ENCODE data around the gene KRTCAP3. TPM values are rescaled to one million over a fixed set of nuclear protein-coding genes. Genes with fewer than 3 reads are reported as not detected.

Gene KRTCAP3
- total and polyA plus RNA-seq, 9 of the 15 experiments (the other 6 are each of a cell fraction or from before 2014, with no cell fraction given), result 0.24 to 1.4 (median 0.73) TPM

DNA sequence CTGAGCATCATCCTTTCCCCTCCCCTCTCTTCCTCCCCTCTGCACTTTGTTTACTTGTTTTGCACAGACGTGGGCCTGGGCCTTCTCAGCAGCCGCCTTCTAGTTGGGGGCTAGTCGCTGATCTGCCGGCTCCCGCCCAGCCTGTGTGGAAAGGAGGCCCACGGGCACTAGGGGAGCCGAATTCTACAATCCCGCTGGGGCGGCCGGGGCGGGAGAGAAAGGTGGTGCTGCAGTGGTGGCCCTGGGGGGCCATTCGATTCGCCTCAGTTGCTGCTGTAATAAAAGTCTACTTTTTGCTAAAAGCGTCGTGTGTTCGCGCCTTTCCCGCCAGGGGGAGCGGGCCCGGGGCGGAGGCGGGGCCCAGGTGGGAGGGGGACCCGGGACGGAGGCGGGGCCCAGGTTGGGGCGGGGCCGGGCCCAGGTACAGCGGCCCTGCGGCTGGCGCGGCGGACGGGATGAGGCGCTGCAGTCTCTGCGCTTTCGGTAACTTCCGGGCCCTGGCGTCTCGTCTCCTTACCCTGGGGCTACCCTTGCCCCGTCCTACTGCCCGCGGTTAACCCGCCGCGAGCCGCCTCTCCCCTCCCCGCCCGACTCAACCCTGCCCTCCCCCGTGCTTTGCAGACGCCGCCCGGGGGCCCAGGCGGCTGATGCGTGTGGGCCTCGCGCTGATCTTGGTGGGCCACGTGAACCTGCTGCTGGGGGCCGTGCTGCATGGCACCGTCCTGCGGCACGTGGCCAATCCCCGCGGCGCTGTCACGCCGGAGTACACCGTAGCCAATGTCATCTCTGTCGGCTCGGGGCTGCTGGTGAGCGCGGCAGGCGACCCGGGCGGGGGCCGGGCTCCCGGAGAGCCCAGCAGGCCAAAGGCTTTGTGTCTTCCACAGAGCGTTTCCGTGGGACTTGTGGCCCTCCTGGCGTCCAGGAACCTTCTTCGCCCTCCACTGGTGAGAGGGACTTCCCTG, at the start of gene KRTCAP3 (continued):
- TF ChIP-seq, protein P1, sequence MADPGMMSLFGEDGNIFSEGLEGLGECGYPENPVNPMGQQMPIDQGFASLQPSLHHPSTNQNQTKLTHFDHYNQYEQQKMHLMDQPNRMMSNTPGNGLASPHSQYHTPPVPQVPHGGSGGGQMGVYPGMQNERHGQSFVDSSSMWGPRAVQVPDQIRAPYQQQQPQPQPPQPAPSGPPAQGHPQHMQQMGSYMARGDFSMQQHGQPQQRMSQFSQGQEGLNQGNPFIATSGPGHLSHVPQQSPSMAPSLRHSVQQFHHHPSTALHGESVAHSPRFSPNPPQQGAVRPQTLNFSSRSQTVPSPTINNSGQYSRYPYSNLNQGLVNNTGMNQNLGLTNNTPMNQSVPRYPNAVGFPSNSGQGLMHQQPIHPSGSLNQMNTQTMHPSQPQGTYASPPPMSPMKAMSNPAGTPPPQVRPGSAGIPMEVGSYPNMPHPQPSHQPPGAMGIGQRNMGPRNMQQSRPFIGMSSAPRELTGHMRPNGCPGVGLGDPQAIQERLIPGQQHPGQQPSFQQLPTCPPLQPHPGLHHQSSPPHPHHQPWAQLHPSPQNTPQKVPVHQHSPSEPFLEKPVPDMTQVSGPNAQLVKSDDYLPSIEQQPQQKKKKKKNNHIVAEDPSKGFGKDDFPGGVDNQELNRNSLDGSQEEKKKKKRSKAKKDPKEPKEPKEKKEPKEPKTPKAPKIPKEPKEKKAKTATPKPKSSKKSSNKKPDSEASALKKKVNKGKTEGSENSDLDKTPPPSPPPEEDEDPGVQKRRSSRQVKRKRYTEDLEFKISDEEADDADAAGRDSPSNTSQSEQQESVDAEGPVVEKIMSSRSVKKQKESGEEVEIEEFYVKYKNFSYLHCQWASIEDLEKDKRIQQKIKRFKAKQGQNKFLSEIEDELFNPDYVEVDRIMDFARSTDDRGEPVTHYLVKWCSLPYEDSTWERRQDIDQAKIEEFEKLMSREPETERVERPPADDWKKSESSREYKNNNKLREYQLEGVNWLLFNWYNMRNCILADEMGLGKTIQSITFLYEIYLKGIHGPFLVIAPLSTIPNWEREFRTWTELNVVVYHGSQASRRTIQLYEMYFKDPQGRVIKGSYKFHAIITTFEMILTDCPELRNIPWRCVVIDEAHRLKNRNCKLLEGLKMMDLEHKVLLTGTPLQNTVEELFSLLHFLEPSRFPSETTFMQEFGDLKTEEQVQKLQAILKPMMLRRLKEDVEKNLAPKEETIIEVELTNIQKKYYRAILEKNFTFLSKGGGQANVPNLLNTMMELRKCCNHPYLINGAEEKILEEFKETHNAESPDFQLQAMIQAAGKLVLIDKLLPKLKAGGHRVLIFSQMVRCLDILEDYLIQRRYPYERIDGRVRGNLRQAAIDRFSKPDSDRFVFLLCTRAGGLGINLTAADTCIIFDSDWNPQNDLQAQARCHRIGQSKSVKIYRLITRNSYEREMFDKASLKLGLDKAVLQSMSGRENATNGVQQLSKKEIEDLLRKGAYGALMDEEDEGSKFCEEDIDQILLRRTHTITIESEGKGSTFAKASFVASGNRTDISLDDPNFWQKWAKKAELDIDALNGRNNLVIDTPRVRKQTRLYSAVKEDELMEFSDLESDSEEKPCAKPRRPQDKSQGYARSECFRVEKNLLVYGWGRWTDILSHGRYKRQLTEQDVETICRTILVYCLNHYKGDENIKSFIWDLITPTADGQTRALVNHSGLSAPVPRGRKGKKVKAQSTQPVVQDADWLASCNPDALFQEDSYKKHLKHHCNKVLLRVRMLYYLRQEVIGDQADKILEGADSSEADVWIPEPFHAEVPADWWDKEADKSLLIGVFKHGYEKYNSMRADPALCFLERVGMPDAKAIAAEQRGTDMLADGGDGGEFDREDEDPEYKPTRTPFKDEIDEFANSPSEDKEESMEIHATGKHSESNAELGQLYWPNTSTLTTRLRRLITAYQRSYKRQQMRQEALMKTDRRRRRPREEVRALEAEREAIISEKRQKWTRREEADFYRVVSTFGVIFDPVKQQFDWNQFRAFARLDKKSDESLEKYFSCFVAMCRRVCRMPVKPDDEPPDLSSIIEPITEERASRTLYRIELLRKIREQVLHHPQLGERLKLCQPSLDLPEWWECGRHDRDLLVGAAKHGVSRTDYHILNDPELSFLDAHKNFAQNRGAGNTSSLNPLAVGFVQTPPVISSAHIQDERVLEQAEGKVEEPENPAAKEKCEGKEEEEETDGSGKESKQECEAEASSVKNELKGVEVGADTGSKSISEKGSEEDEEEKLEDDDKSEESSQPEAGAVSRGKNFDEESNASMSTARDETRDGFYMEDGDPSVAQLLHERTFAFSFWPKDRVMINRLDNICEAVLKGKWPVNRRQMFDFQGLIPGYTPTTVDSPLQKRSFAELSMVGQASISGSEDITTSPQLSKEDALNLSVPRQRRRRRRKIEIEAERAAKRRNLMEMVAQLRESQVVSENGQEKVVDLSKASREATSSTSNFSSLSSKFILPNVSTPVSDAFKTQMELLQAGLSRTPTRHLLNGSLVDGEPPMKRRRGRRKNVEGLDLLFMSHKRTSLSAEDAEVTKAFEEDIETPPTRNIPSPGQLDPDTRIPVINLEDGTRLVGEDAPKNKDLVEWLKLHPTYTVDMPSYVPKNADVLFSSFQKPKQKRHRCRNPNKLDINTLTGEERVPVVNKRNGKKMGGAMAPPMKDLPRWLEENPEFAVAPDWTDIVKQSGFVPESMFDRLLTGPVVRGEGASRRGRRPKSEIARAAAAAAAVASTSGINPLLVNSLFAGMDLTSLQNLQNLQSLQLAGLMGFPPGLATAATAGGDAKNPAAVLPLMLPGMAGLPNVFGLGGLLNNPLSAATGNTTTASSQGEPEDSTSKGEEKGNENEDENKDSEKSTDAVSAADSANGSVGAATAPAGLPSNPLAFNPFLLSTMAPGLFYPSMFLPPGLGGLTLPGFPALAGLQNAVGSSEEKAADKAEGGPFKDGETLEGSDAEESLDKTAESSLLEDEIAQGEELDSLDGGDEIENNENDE (IDR thresholded peaks at IDR 0.05; ENCODE audit: low read depth, low read length), result no peak
- TF ChIP-seq FOXA3 (CRISPR knock-in tag; conservative IDR thresholded peaks at IDR 0.05 in 1 of 2, IDR thresholded peaks at IDR 0.05 in 1 of 2) (no peak), FIP1L1 (IDR thresholded peaks at IDR 0.05; ENCODE audit: low read depth, low read length, poor library complexity, severe bottlenecking) (peak; percentile 41), KAT7 (CRISPR knock-in tag; IDR thresholded peaks at IDR 0.05; ENCODE audit: borderline replicate concordance) (no peak), POLR2G (IDR thresholded peaks at IDR 0.05; ENCODE audit: low read depth, low read length) (peak; percentile 72), CCNT2 (IDR thresholded peaks at IDR 0.05; ENCODE audit: borderline replicate concordance, extremely low read depth, insufficient read length, low read depth, low read length) (peak; percentile 14), POLR2B (IDR thresholded peaks at IDR 0.05; ENCODE audit: low read depth, partially characterized antibody) (no peak), ZBTB17 (CRISPR knock-in tag; IDR thresholded peaks at IDR 0.05) (0 out of 2 replicates have a peak, but pooled peaks have one; percentile 21), PCBP1 (IDR thresholded peaks at IDR 0.05; ENCODE audit: low read depth, low read length, poor library complexity, severe bottlenecking) (peak; percentile 52), KDM5B (IDR thresholded peaks at IDR 0.05; ENCODE audit: insufficient replicate concordance, low read depth, low read length) (no peak), TARDBP (IDR thresholded peaks at IDR 0.05) (no peak), PHF21A (IDR thresholded peaks at IDR 0.05; ENCODE audit: borderline replicate concordance, low read depth) (no peak)
- TF ChIP-seq, protein P2, sequence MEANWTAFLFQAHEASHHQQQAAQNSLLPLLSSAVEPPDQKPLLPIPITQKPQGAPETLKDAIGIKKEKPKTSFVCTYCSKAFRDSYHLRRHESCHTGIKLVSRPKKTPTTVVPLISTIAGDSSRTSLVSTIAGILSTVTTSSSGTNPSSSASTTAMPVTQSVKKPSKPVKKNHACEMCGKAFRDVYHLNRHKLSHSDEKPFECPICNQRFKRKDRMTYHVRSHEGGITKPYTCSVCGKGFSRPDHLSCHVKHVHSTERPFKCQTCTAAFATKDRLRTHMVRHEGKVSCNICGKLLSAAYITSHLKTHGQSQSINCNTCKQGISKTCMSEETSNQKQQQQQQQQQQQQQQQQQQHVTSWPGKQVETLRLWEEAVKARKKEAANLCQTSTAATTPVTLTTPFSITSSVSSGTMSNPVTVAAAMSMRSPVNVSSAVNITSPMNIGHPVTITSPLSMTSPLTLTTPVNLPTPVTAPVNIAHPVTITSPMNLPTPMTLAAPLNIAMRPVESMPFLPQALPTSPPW (CRISPR knock-in tag; IDR thresholded peaks at IDR 0.05), result 0 out of 2 replicates have a peak, but pooled peaks have one; percentile 21
